NK-92 (cell line): ENCODE data around the gene IGFBP6.

Source experiments
- DNase-seq: peaks from one replicate; lab custom pipeline; 2025; ENCODE audit not compliant: unreplicated experiment; lab: John Stamatoyannopoulos, UW

Gene IGFBP6

GRCh38 chr12:53069621-53070410 lies 27.7 kb upstream of the IGFBP6 start:
- no peak for DNase-seq

GRCh38 chr12:53070877-53071492 lies 26.5 kb upstream of the IGFBP6 start:
- no peak for DNase-seq

GRCh38 chr12:53071591-53072551 lies 25.6 kb upstream of the IGFBP6 start:
- DNase-seq: no peak

- DNase-seq: no peak
Measured at GRCh38 chr12:53073881-53074280, 23.6 kb upstream of the IGFBP6 start.

GRCh38 chr12:53074283-53074998 lies 23.0 kb upstream of the IGFBP6 start:
- no peak for DNase-seq

- DNase-seq: no peak
Measured at GRCh38 chr12:53074999-53075370, 22.5 kb upstream of the IGFBP6 start.

GRCh38 chr12:53076461-53076860 lies 21.0 kb upstream of the IGFBP6 start:
- DNase-seq: no peak

GRCh38 chr12:53077030-53077429 lies 20.4 kb upstream of the IGFBP6 start:
- no peak for DNase-seq

GRCh38 chr12:53078425-53079225 lies 18.8 kb upstream of the IGFBP6 start:
- no peak for DNase-seq

GRCh38 chr12:53079226-53080117 lies 18.0 kb upstream of the IGFBP6 start, which contains the start of gene SPRYD3:
SPRYD3 (minus strand) TSS chr12:53079390; CDS start chr12:53079333, 57 bp downstream.
- DNase-seq: peak; percentile 74

GRCh38 chr12:53082637-53083175 lies 14.8 kb upstream of the IGFBP6 start:
- DNase-seq: no peak

- DNase-seq: no peak
Measured at GRCh38 chr12:53086361-53086760, 11.1 kb upstream of the IGFBP6 start.

GRCh38 chr12:53090105-53090504 lies 7.4 kb upstream of the IGFBP6 start:
- DNase-seq: no peak

- DNase-seq: no peak
Measured at GRCh38 chr12:53090554-53090953, 6.9 kb upstream of the IGFBP6 start.

- DNase-seq: no peak
Measured at GRCh38 chr12:53091756-53092155, 5.7 kb upstream of the IGFBP6 start.

- no peak for DNase-seq
Measured at GRCh38 chr12:53093777-53094393, 3.6 kb upstream of the IGFBP6 start.

GRCh38 chr12:53094394-53094787 lies 3.1 kb upstream of the IGFBP6 start:
- no peak for DNase-seq
